Keratinocyte (primary cell): ENCODE results near the gene MEIS3. TPM values are rescaled to one million over a fixed set of nuclear protein-coding genes. Genes with fewer than 3 reads are reported as not detected.

Experiments used
- DNase-seq: peaks from one replicate; pipeline ENCODE4 v3.0.0-alpha.2; 2011; ENCODE audit warnings: low read depth, missing footprints, low spot score
- FAIRE-seq: peaks from 2 replicates; lab custom pipeline; 2011; peaks lifted over from hg19 to GRCh38; lab: Jason Lieb, UNC
- H2AFZ ChIP-seq: 2 replicates; pipeline ENCODE4 v1.6.0; 2012; ENCODE audit warnings: low read length, control low read depth, inconsistent platforms; ENCODE audit not compliant: control insufficient read depth
- H3K27ac ChIP-seq: 2 replicates; pipeline ENCODE4 v1.5.1; 2011; ENCODE audit warnings: low read length; ENCODE audit not compliant: control insufficient read depth, insufficient read depth
- H3K27me3 ChIP-seq: 3 replicates; pipeline ENCODE4 v1.6.0; 2011; ENCODE audit warnings: low read length; ENCODE audit not compliant: control insufficient read depth, insufficient read depth; ENCODE audit errors: extremely low read depth
- H3K36me3 ChIP-seq, 2 experiments: 2 replicates in 1 of 2; 3 replicates in 1 of 2; pipeline ENCODE4 v1.5.1; 2011; ENCODE audit warnings: low read length in 2 of 2, mild to moderate bottlenecking in 1 of 2; ENCODE audit not compliant: control insufficient read depth in 2 of 2, insufficient read depth in 2 of 2; ENCODE audit errors: extremely low read depth in 1 of 2
- H3K4me1 ChIP-seq: 3 replicates; pipeline ENCODE4 v1.5.1; 2011; ENCODE audit warnings: low read length; ENCODE audit not compliant: control insufficient read depth, insufficient read depth; ENCODE audit errors: extremely low read depth
- H3K4me2 ChIP-seq: 3 replicates; pipeline ENCODE4 v1.6.0; 2011; ENCODE audit warnings: low read depth, low read length; ENCODE audit not compliant: control insufficient read depth, insufficient read depth; ENCODE audit errors: extremely low read depth
- H3K4me3 ChIP-seq, 3 experiments: fragments of 200-600 bp in 1 of 3; sonication (generic) in 1 of 3; 2 replicates in 2 of 3; 3 replicates in 1 of 3; pipeline ENCODE4 v1.5.1; 2011 to 2016; ENCODE audit warnings: low read length in 3 of 3, mild to moderate bottlenecking in 3 of 3, control low read depth in 2 of 3, inconsistent platforms in 1 of 3, low read depth in 1 of 3, mixed read lengths in 1 of 3, mixed run types in 1 of 3, moderate library complexity in 1 of 3; ENCODE audit not compliant: control insufficient read depth in 2 of 3, insufficient read depth in 2 of 3; ENCODE audit errors: extremely low read depth in 1 of 3
- H3K79me2 ChIP-seq: 2 replicates; pipeline ENCODE4 v1.6.0; 2012; ENCODE audit warnings: low read length; ENCODE audit not compliant: control insufficient read depth, insufficient read depth
- H3K9ac ChIP-seq: 3 replicates; pipeline ENCODE4 v1.6.0; 2011; ENCODE audit warnings: low read length; ENCODE audit not compliant: control insufficient read depth, insufficient read depth; ENCODE audit errors: extremely low read depth
- H3K9me1 ChIP-seq: 3 replicates; pipeline ENCODE4 v1.6.0; 2011; ENCODE audit warnings: low read length; ENCODE audit not compliant: control insufficient read depth, insufficient read depth; ENCODE audit errors: extremely low read depth
- H3K9me3 ChIP-seq: 2 replicates; pipeline ENCODE4 v1.5.1; 2012; ENCODE audit warnings: low read depth, low read length; ENCODE audit not compliant: control insufficient read depth
- H4K20me1 ChIP-seq: 3 replicates; pipeline ENCODE4 v1.6.0; 2011; ENCODE audit warnings: low read length; ENCODE audit not compliant: control insufficient read depth, insufficient read depth; ENCODE audit errors: extremely low read depth
- EZH2 ChIP-seq: IDR thresholded peaks from one replicate; pipeline ENCODE4 v1.6.1; 2012; ENCODE audit warnings: inconsistent platforms, mild to moderate bottlenecking, low read length, moderate library complexity
- dilution Hi-C: fragments of 300-500 bp; cut with MboI; formaldehyde crosslinking; loops from one replicate; pipeline ENCODE4 v1.7.0; 2020; ENCODE audit warnings: low sequenced_read_pairs; ENCODE audit not compliant: extremely low pct_ligation_motif_present
- polyA plus RNA-seq, 5 experiments: library from polyadenylated mRNA; depleted of rRNA in 3 of 5; stranded (reverse) in 3 of 5; stranded (forward) in 1 of 5; unstranded in 1 of 5; fragments of >200 nt; gene quantifications; 1 replicate in 1 of 5; 2 replicates in 3 of 5; 3 replicates in 1 of 5; pipeline versions ENCODE4 v1.2.1 to v1.2.3, GENCODE V29; 2011 to 2012; ENCODE audit warnings: missing spikeins in 2 of 5, low read depth in 1 of 5, low replicate concordance in 1 of 5
- TF ChIP-seq, protein P1 (sequence below), 3 experiments: IDR thresholded peaks in 1 of 3; conservative IDR thresholded peaks in 1 of 3; optimal IDR thresholded peaks in 1 of 3; 2 replicates in 2 of 3; 3 replicates in 1 of 3; pipeline versions ENCODE3 to v1.5.1; 2011; ENCODE audit warnings: low read length in 3 of 3, mild to moderate bottlenecking in 3 of 3, moderate library complexity in 2 of 3, control low read depth in 1 of 3, inconsistent platforms in 1 of 3; ENCODE audit not compliant: insufficient read depth in 2 of 3; ENCODE audit errors: extremely low read depth in 1 of 3

MEIS3 gene
- polyA plus RNA-seq, 1 donor (not counting 4 experiments of a cell fraction or from before 2014, with no cell fraction given), result 1.7 TPM

DNA sequence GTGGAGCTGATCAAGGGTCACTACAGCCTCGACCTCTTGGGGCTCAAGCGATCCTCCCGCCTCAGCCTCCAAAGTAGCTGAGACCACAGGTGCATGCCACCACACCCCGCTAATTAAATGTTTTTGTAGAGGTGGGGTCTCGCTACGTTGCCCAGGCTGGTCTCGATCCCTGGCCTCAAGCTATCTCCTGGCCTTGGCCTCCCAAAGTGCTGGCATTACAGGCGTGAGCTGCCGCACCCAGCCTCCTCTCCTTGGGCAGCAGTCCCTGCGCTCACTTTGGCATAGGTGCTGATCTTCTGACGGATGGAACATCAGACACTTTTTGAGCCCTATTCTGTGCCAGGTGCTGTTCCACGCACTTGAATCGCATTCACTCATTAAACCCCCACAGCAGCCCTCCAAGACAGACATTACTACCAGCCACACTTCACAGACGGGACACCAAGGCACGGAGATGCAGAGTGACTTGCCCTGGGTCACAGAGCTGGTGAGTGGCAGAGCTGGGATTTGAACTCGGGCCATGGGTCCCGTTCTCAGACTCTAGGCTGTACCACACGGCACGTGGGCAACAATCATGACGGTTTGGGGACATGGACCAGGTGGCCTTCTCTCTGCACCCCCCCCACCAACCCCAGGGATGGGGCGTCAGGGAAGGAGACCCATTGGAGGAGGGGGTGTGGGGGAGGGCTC is 3.2 kb downstream of the MEIS3 start:
- no peak overlapping the region for H3K27ac ChIP-seq
- H3K9ac ChIP-seq, result no peak overlapping the region
- TF ChIP-seq, protein P1, sequence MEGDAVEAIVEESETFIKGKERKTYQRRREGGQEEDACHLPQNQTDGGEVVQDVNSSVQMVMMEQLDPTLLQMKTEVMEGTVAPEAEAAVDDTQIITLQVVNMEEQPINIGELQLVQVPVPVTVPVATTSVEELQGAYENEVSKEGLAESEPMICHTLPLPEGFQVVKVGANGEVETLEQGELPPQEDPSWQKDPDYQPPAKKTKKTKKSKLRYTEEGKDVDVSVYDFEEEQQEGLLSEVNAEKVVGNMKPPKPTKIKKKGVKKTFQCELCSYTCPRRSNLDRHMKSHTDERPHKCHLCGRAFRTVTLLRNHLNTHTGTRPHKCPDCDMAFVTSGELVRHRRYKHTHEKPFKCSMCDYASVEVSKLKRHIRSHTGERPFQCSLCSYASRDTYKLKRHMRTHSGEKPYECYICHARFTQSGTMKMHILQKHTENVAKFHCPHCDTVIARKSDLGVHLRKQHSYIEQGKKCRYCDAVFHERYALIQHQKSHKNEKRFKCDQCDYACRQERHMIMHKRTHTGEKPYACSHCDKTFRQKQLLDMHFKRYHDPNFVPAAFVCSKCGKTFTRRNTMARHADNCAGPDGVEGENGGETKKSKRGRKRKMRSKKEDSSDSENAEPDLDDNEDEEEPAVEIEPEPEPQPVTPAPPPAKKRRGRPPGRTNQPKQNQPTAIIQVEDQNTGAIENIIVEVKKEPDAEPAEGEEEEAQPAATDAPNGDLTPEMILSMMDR (optimal IDR thresholded peaks at IDR 0.05 in 1 of 3, IDR thresholded peaks at IDR 0.05 in 1 of 3, conservative IDR thresholded peaks at IDR 0.05 in 1 of 3; ENCODE audit: extremely low read depth in 1 of 3, insufficient read depth in 2 of 3, low read length in 3 of 3), result no peak
- no peak for TF ChIP-seq EZH2
- H3K79me2 ChIP-seq, result no peaks in the 10 kb centered on the region
- no peak for FAIRE-seq
- no peaks in the 10 kb centered on the region for H3K9me1 ChIP-seq
- H3K36me3 ChIP-seq, result no peaks in the 10 kb centered on the region
- H3K9me3 ChIP-seq, result no peaks in the 10 kb centered on the region
- peaks cover 4% of the 10 kb centered on the region for H4K20me1 ChIP-seq
- H2AFZ ChIP-seq, result no peak overlapping the region
- H3K4me3 ChIP-seq, result no peak overlapping the region
- dilution Hi-C loops, result no loop called here
- H3K4me1 ChIP-seq, result peaks cover 4% of the 10 kb centered on the region
- no peak overlapping the region for H3K4me2 ChIP-seq
- DNase-seq, result no peak
- peaks cover 61% of the 10 kb centered on the region for H3K27me3 ChIP-seq

DNA sequence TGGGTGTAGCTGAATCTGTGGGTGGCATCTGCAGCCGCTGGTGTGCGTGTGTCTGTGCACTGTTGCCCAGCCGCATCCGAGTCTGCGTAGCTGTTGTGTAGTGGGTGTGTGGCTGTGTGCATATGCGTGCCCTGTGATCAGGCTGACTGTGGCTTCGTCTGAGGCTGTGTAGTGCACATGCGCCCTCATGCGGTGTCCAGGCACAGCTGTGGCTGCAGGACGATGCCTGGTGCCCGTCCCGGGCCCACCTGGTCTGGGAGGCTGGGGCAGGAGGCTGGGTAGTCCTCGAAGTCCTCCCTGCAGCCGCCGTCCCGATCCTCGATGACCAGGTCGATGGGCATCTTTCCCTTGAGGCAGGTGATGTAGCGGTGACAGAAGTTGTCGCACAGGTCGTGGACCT is 4.9 kb downstream of the MEIS3 start:
- H3K4me1 ChIP-seq, result peaks cover 4% of the 10 kb centered on the region
- no peaks in the 10 kb centered on the region for H3K9me1 ChIP-seq
- no peak overlapping the region for H3K4me3 ChIP-seq
- dilution Hi-C loops, result no loop called here
- H3K27me3 ChIP-seq, result peaks cover 45% of the 10 kb centered on the region
- FAIRE-seq, result no peak
- no peaks in the 10 kb centered on the region for H3K36me3 ChIP-seq
- peaks cover 4% of the 10 kb centered on the region for H4K20me1 ChIP-seq
- no peak overlapping the region for H3K4me2 ChIP-seq
- H3K9ac ChIP-seq, result no peak overlapping the region
- H3K9me3 ChIP-seq, result no peaks in the 10 kb centered on the region
- H2AFZ ChIP-seq, result no peak overlapping the region
- no peak for TF ChIP-seq EZH2
- TF ChIP-seq, protein P1 (optimal IDR thresholded peaks at IDR 0.05 in 1 of 3, IDR thresholded peaks at IDR 0.05 in 1 of 3, conservative IDR thresholded peaks at IDR 0.05 in 1 of 3; ENCODE audit: extremely low read depth in 1 of 3, insufficient read depth in 2 of 3, low read length in 3 of 3), result peak in 2 of 3 experiments; percentile 44 to 78
- no peaks in the 10 kb centered on the region for H3K79me2 ChIP-seq
- no peak for DNase-seq
- H3K27ac ChIP-seq, result no peak overlapping the region
